IPS DF 6.9 (cell line): ENCODE data around the gene TCF4.
"Not testable (repeated sequence)": the region's sequence is repeated elsewhere in the genome, so short reads cannot be mapped to it uniquely, and the experiment has no call there.

Experiments
- DNase-seq: peaks from one replicate; pipeline ENCODE4 v3.0.0-alpha.2; 2013; ENCODE audit warnings: low read depth, low spot score
- H3K27ac ChIP-seq: one replicate; pipeline ENCODE4 v1.5.1; 2013; ENCODE audit warnings: low read length, control low read depth
- H3K27me3 ChIP-seq: 2 replicates; pipeline ENCODE4 v1.6.1; 2013; ENCODE audit warnings: mild to moderate bottlenecking, low read length; ENCODE audit not compliant: control insufficient read depth, insufficient read depth
- H3K36me3 ChIP-seq: 2 replicates; pipeline ENCODE4 v1.6.1; 2013; ENCODE audit warnings: low read length; ENCODE audit not compliant: control insufficient read depth, insufficient read depth
- H3K4me1 ChIP-seq: 2 replicates; pipeline ENCODE4 v1.6.1; 2013; ENCODE audit warnings: low read length; ENCODE audit not compliant: control insufficient read depth, insufficient read depth
- H3K4me3 ChIP-seq: 2 replicates; pipeline ENCODE4 v1.5.1; 2013; ENCODE audit warnings: mild to moderate bottlenecking, low read length
- H3K9me3 ChIP-seq: 2 replicates; pipeline ENCODE4 v1.6.1; 2013; ENCODE audit warnings: low read length, inconsistent platforms; ENCODE audit not compliant: control insufficient read depth, insufficient read depth
- WGBS: extraction: QIAGEN DNeasy Blood & Tissue Kit; methylation state at CpG from one replicate; pipeline ENCODE4 v1.1.7; 2013; ENCODE audit warnings: mixed read lengths, missing lambda C conversion rate; ENCODE audit not compliant: insufficient read length, insufficient coverage; 5-methylcytosine and 5-hydroxymethylcytosine counted together

Gene TCF4

GRCh38 chr18:55477860-55478581 lies 110.0 kb downstream of the TCF4 start:
- no peak for DNase-seq
- Histone ChIP-seq H3K4me1 (no peaks in the 10 kb centered on the region), H3K9me3 (no peaks in the 10 kb centered on the region), H3K27me3 (no peaks in the 10 kb centered on the region), H3K36me3 (no peaks in the 10 kb centered on the region), H3K27ac (no peak overlapping the region), H3K4me3 (no peak overlapping the region)
- WGBS, result no CpG with 5 or more reads among the region's 8 CpGs

GRCh38 chr18:55477499-55477859 lies 110.5 kb downstream of the TCF4 start:
- no peaks in the 10 kb centered on the region for H3K9me3 ChIP-seq
- no CpG with 5 or more reads among the region's 4 CpGs for WGBS
- H3K27me3 ChIP-seq, result no peaks in the 10 kb centered on the region
- no peaks in the 10 kb centered on the region for H3K4me1 ChIP-seq
- H3K4me3 ChIP-seq, result no peak overlapping the region
- H3K27ac ChIP-seq, result no peak overlapping the region
- H3K36me3 ChIP-seq, result no peaks in the 10 kb centered on the region
- DNase-seq, result no peak

GRCh38 chr18:55475916-55476315 lies 112.1 kb downstream of the TCF4 start:
- no peaks in the 10 kb centered on the region for H3K4me1 ChIP-seq
- no peak for DNase-seq
- no peaks in the 10 kb centered on the region for H3K27me3 ChIP-seq
- no peak overlapping the region for H3K27ac ChIP-seq
- no peak overlapping the region for H3K4me3 ChIP-seq
- H3K9me3 ChIP-seq, result no peaks in the 10 kb centered on the region
- H3K36me3 ChIP-seq, result no peaks in the 10 kb centered on the region
- WGBS, result no CpG with 5 or more reads among the region's 1 CpG

- no CpG with 5 or more reads among the region's 5 CpGs for WGBS
- no peaks in the 10 kb centered on the region for H3K4me1 ChIP-seq
- H3K27ac ChIP-seq, result no peak overlapping the region
- H3K9me3 ChIP-seq, result no peaks in the 10 kb centered on the region
- DNase-seq, result no peak
- no peaks in the 10 kb centered on the region for H3K27me3 ChIP-seq
- no peak overlapping the region for H3K4me3 ChIP-seq
- H3K36me3 ChIP-seq, result no peaks in the 10 kb centered on the region
Measured at GRCh38 chr18:55475467-55475866, 112.5 kb downstream of the TCF4 start.

- DNase-seq, result no peak
- H3K4me3 ChIP-seq, result no peak overlapping the region
- no peaks in the 10 kb centered on the region for H3K9me3 ChIP-seq
- H3K27me3 ChIP-seq, result no peaks in the 10 kb centered on the region
- no peaks in the 10 kb centered on the region for H3K4me1 ChIP-seq
- no peaks in the 10 kb centered on the region for H3K36me3 ChIP-seq
- H3K27ac ChIP-seq, result no peak overlapping the region
Measured at GRCh38 chr18:55473560-55473959, 114.4 kb downstream of the TCF4 start.

GRCh38 chr18:55473058-55473457 lies 114.9 kb downstream of the TCF4 start:
- Histone ChIP-seq H3K36me3 (no peaks in the 10 kb centered on the region), H3K27ac (no peak overlapping the region), H3K27me3 (no peaks in the 10 kb centered on the region), H3K9me3 (no peaks in the 10 kb centered on the region), H3K4me3 (no peak overlapping the region), H3K4me1 (no peaks in the 10 kb centered on the region)
- no peak for DNase-seq
- WGBS, result no CpG with 5 or more reads among the region's 2 CpGs

GRCh38 chr18:55470826-55471225 lies 117.2 kb downstream of the TCF4 start:
- Histone ChIP-seq H3K27me3 (no peaks in the 10 kb centered on the region), H3K27ac (no peak overlapping the region), H3K36me3 (no peaks in the 10 kb centered on the region), H3K9me3 (no peaks in the 10 kb centered on the region), H3K4me3 (no peak overlapping the region), H3K4me1 (peaks cover 4% of the 10 kb centered on the region; the same call in 1 of the 2 replicates)
- DNase-seq, result no peak
- WGBS, result no CpG with 5 or more reads among the region's 4 CpGs

- DNase-seq, H3K27me3 ChIP-seq, H3K4me1 ChIP-seq: not testable (repeated sequence)
Measured at GRCh38 chr18:55469134-55469533, 118.9 kb downstream of the TCF4 start.

GRCh38 chr18:55466789-55467188 lies 121.2 kb downstream of the TCF4 start:
- WGBS, result no CpG with 5 or more reads among the region's 4 CpGs
- no peaks in the 10 kb centered on the region for H3K9me3 ChIP-seq
- H3K4me1 ChIP-seq, result peaks cover 6% of the 10 kb centered on the region; the same call in 1 of the 2 replicates
- no peaks in the 10 kb centered on the region for H3K27me3 ChIP-seq
- DNase-seq, result peak; percentile 27
- peaks cover 3% of the 10 kb centered on the region; the same call in 1 of the 2 replicates for H3K36me3 ChIP-seq
- no peak overlapping the region for H3K4me3 ChIP-seq
- H3K27ac ChIP-seq, result no peak overlapping the region

More at GRCh38 chr18:55469134-55469533, 118.9 kb downstream of the TCF4 start:
- not testable (repeated sequence) for H3K36me3 ChIP-seq, H3K4me3 ChIP-seq, H3K27ac ChIP-seq, H3K9me3 ChIP-seq
- WGBS, result no CpG with 5 or more reads among the region's 8 CpGs

- H3K36me3 ChIP-seq, result peaks cover 3% of the 10 kb centered on the region; the same call in 1 of the 2 replicates
- H3K27me3 ChIP-seq, result no peaks in the 10 kb centered on the region
- no CpG with 5 or more reads among the region's 2 CpGs for WGBS
- no peaks in the 10 kb centered on the region for H3K9me3 ChIP-seq
- no peak overlapping the region for H3K4me3 ChIP-seq
- peaks cover 6% of the 10 kb centered on the region; the same call in 1 of the 2 replicates for H3K4me1 ChIP-seq
- no peak overlapping the region for H3K27ac ChIP-seq
- DNase-seq, result no peak
Measured at GRCh38 chr18:55465313-55465712, 122.7 kb downstream of the TCF4 start.

GRCh38 chr18:55464581-55464980 lies 123.4 kb downstream of the TCF4 start:
- no peak for DNase-seq
- H3K36me3 ChIP-seq, result peaks cover 3% of the 10 kb centered on the region; the same call in 1 of the 2 replicates
- no peak overlapping the region for H3K27ac ChIP-seq
- WGBS, result no CpG with 5 or more reads among the region's 4 CpGs
- no peaks in the 10 kb centered on the region for H3K9me3 ChIP-seq
- no peaks in the 10 kb centered on the region for H3K27me3 ChIP-seq
- H3K4me1 ChIP-seq, result peaks cover 6% of the 10 kb centered on the region; the same call in 1 of the 2 replicates
- no peak overlapping the region for H3K4me3 ChIP-seq
